Activated CD8-positive, alpha-beta T cell treated with anti-CD3 and anti-CD28 coated beads, Interleukin-2, amount 10 ng/mL, durations not matched to agents 7 days and 5 days (primary cell): ENCODE data around the gene EVC2. TPM values are rescaled to one million over a fixed set of nuclear protein-coding genes. Genes with fewer than 3 reads are reported as not detected.

Source experiments
- ATAC-seq: fragments of 150-1000 bp; cut with Tn5 transposase; one replicate; pipeline ENCODE4 v1.10.0; 2021; ENCODE audit warnings: moderate library complexity
- CTCF ChIA-PET: fragments of 350-600 bp; sonication (Branson Sonifier 250); formaldehyde crosslinking; loops from one replicate; lab custom pipeline; 2021; ENCODE audit warnings: antibody characterized with exemption; lab: Charles Lee
- POLR2A ChIA-PET: fragments of 350-600 bp; sonication (Branson Sonifier 250); formaldehyde crosslinking; loops from one replicate; lab custom pipeline; 2021; ENCODE audit warnings: antibody characterized with exemption; lab: Charles Lee
- DNase-seq: peaks from one replicate; pipeline ENCODE4 v3.0.0-alpha.2; 2020
- H3K27ac Mint-ChIP-seq: one replicate; pipeline ENCODE4 v1.8.0; 2021; ENCODE audit warnings: mild to moderate bottlenecking, mixed read lengths
- H3K27me3 Mint-ChIP-seq: one replicate; pipeline ENCODE4 v1.8.0; 2021; ENCODE audit warnings: low read depth, mixed read lengths
- H3K36me3 Mint-ChIP-seq: one replicate; pipeline ENCODE4 v1.8.0; 2021; ENCODE audit warnings: low read depth, mixed read lengths
- H3K4me1 Mint-ChIP-seq: one replicate; pipeline ENCODE4 v1.8.0; 2021; ENCODE audit warnings: low read depth, mixed read lengths
- H3K4me3 Mint-ChIP-seq: one replicate; pipeline ENCODE4 v1.8.0; 2021; ENCODE audit warnings: mild to moderate bottlenecking, mixed read lengths
- H3K9me3 Mint-ChIP-seq: one replicate; pipeline ENCODE4 v1.8.0; 2022; ENCODE audit warnings: mixed read lengths; ENCODE audit not compliant: insufficient read depth
- total RNA-seq, 2 experiments: library from RNA; stranded (reverse); gene quantifications; one replicate each; pipeline ENCODE4 v1.2.3, GENCODE V29; 2021

The EVC2 gene
- 1 to 10 TPM; 1.1 to 1.3 TPM for total RNA-seq

DNA sequence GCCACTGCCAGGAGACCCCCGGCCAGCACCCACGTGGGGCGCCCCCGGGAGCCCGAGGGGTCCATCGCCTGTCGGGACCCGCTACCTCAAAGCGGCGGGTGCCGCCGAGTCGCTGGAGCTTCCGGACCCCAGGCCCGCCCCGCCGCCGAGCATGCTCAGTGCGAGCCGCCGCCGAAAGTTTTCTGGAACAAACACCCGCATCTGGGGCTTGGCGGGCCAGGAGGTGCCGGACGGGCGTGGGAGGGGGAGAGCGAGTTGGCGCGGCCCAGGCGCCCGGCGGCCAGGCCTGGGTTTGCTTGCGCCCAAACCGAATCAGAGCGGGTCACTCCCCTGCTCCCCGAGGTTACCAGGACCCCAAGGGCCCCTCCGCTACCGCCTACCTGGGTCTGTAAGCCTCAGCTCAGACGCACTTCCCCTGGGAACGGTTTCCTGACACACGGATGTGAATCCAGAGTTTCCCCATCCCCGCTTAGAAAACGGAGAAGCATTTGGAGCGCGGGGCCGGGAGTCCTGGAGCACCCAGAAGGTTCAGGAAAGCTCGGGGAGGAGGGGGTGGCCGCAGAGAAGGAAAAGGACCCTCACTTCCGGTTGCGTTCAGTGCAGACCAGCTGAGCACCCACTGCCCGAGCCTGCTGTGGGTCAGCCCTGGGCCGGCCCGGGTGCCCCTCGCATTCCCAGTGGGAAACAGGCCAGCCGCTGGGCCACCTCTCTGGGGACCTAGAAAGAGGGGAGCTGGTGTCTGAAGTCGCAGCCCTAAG, at the start of gene EVC2:
Gene EVC2, minus strand, starts transcription at position 111 of the 758 bp plus-strand sequence. Its CDS starts 46 bp downstream, at position 65.
- ATAC-seq (peak; percentile 41), DNase-seq (peak; percentile 41)
- peaks cover 38% of the 10 kb centered on the region for H3K27me3 Mint-ChIP-seq

GRCh38 chr4:5757954-5758353, 49.6 kb upstream of the EVC2 start:
- no peaks in the 10 kb centered on the region for H3K27me3 Mint-ChIP-seq
- POLR2A ChIA-PET: no interaction called here
- no peak overlapping the region for H3K4me3 Mint-ChIP-seq
- no peaks in the 10 kb centered on the region for H3K9me3 Mint-ChIP-seq
- ATAC-seq (no peak), DNase-seq (no peak)
- CTCF ChIA-PET: no interaction called here
- no peaks in the 10 kb centered on the region for H3K4me1 Mint-ChIP-seq
- H3K36me3 Mint-ChIP-seq: no peaks in the 10 kb centered on the region
- no peak overlapping the region for H3K27ac Mint-ChIP-seq

More for the DNA sequence above, at the start of gene EVC2:
- H3K9me3 Mint-ChIP-seq: no peaks in the 10 kb centered on the region
- peaks cover 6% of the 10 kb centered on the region for H3K4me1 Mint-ChIP-seq
- ChIA-PET POLR2A (no interaction called here), CTCF (no interaction called here)
- no peak within 1 kb of the TSS for H3K27ac Mint-ChIP-seq
- peaks cover 3% of the 10 kb centered on the region for H3K36me3 Mint-ChIP-seq
- H3K4me3 Mint-ChIP-seq: peak within 1 kb of the TSS; percentile 51

GRCh38 chr4:5757536-5757935, 49.2 kb upstream of the EVC2 start:
- ChIA-PET POLR2A (no interaction called here), CTCF (no interaction called here)
- Mint-ChIP-seq H3K36me3 (no peaks in the 10 kb centered on the region), H3K4me1 (no peaks in the 10 kb centered on the region), H3K4me3 (no peak overlapping the region), H3K27ac (no peak overlapping the region), H3K27me3 (no peaks in the 10 kb centered on the region), H3K9me3 (no peaks in the 10 kb centered on the region)
- DNase-seq: no peak
- no peak for ATAC-seq

GRCh38 chr4:5757091-5757490, 48.7 kb upstream of the EVC2 start:
- Mint-ChIP-seq H3K9me3 (no peaks in the 10 kb centered on the region), H3K27ac (no peak overlapping the region), H3K36me3 (no peaks in the 10 kb centered on the region), H3K27me3 (no peaks in the 10 kb centered on the region), H3K4me1 (no peaks in the 10 kb centered on the region), H3K4me3 (no peak overlapping the region)
- ATAC-seq: no peak
- CTCF ChIA-PET: no interaction called here
- POLR2A ChIA-PET: no interaction called here
- no peak for DNase-seq

- Mint-ChIP-seq H3K9me3 (no peaks in the 10 kb centered on the region), H3K4me1 (no peaks in the 10 kb centered on the region), H3K4me3 (no peak overlapping the region), H3K27ac (no peak overlapping the region), H3K27me3 (no peaks in the 10 kb centered on the region), H3K36me3 (no peaks in the 10 kb centered on the region)
- CTCF ChIA-PET: no interaction called here
- no peak for DNase-seq
- POLR2A ChIA-PET: no interaction called here
- ATAC-seq: no peak
Observed at GRCh38 chr4:5756271-5756670, 47.9 kb upstream of the EVC2 start.

DNA sequence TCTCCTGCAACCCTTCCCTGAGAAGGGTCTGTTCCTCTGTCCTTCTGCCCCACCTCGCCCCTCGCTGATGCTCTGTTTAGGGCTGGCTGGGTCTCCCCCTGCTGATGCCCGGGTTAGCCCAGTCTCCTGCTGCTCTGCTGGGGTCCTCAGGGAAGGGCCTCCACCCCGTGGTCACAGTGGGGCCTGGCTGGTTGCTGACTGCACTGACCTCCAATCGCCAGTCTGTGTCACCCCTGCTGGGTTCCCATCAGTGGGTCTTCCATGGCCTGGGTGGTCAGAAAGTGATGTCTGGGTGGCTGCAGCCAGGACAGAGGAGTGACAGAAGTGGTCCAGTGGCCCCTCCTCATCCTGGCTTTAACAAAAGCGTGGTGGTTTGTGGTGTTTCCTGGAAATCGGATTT, 47.3 kb upstream of the EVC2 start:
- H3K36me3 Mint-ChIP-seq: no peaks in the 10 kb centered on the region
- H3K4me1 Mint-ChIP-seq: no peaks in the 10 kb centered on the region
- ChIA-PET CTCF (no interaction called here), POLR2A (no interaction called here)
- no peak overlapping the region for H3K4me3 Mint-ChIP-seq
- DNase-seq (no peak), ATAC-seq (no peak)
- no peak overlapping the region for H3K27ac Mint-ChIP-seq
- no peaks in the 10 kb centered on the region for H3K27me3 Mint-ChIP-seq
- no peaks in the 10 kb centered on the region for H3K9me3 Mint-ChIP-seq

GRCh38 chr4:5755161-5755560, 46.8 kb upstream of the EVC2 start:
- POLR2A ChIA-PET: no interaction called here
- DNase-seq (no peak), ATAC-seq (no peak)
- Mint-ChIP-seq H3K36me3 (no peaks in the 10 kb centered on the region), H3K27ac (no peak overlapping the region), H3K27me3 (no peaks in the 10 kb centered on the region), H3K4me1 (no peaks in the 10 kb centered on the region), H3K9me3 (no peaks in the 10 kb centered on the region), H3K4me3 (no peak overlapping the region)
- CTCF ChIA-PET: no interaction called here

DNA sequence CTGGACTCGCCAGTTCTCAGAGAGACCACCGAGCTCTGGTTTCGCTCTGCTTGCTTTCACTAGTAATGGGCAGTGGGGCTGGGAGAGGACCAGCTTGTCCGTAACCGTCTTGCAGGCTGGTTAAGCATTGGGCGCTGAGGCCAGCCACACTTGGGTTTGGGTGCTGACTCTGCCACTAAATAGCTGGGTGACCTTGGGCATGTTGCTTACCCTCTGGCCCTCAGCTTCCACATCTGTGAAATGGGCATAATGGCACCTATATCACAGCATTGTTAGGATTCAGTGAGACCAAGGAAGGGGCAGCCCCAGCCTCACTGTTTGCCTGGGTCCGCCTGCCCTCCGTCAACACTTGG, 46.1 kb upstream of the EVC2 start:
- Mint-ChIP-seq H3K4me1 (no peaks in the 10 kb centered on the region), H3K9me3 (no peaks in the 10 kb centered on the region), H3K27ac (no peak overlapping the region), H3K27me3 (no peaks in the 10 kb centered on the region), H3K36me3 (no peaks in the 10 kb centered on the region), H3K4me3 (no peak overlapping the region)
- DNase-seq (no peak), ATAC-seq (no peak)
- ChIA-PET CTCF (no interaction called here), POLR2A (no interaction called here)

DNA sequence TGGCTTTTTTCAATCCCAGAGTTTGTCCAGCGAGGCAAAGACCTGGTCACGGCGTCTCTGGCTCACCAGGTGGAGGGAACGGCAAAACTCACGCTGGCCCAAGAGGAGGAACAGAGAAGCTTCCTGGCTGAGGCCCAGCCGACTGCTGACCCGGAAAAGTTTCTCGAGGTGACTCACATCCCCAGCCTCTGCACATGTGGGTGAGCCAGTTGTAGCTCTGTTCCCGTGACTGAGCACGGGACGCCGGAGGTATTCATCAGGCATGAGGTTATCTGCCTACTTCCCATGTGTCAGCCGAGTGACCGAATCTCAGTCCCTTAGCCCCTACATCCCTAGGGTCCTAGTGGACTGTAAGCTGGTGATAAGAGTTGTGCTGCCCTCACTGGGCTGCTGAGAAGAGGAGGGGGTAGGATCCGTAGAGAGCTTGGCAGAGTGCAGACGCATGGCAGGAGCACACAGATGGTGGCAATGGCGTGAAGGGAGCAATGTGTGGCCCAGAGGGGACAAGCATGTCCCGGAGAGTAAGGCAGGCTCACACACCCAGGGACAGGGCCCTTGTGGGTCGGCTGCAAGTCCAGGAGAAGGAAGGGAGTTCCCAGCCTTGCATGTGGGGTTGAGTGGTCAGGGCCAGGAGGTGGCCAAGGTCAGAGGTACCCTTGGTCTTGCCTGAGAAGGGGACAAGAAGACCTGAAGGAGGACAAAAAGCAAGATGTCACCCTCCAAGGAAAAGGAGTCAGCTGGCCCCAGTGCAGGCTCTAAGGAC, 45.6 kb upstream of the EVC2 start:
- CTCF ChIA-PET: no interaction called here
- H3K36me3 Mint-ChIP-seq: no peaks in the 10 kb centered on the region
- no peak for ATAC-seq

GRCh38 chr4:5753366-5753765, 45.0 kb upstream of the EVC2 start:
- CTCF ChIA-PET: interaction anchor here (0.9 kb wide), 1 partner anchor 38 kb away, joined by 3 read pairs; no protein-coding TSS in a partner anchor
- Mint-ChIP-seq H3K36me3 (no peaks in the 10 kb centered on the region), H3K4me3 (no peak overlapping the region), H3K27me3 (no peaks in the 10 kb centered on the region), H3K4me1 (no peaks in the 10 kb centered on the region), H3K9me3 (no peaks in the 10 kb centered on the region), H3K27ac (no peak overlapping the region)
- POLR2A ChIA-PET: no interaction called here
- DNase-seq: no peak
- ATAC-seq: no peak

More for the DNA sequence above, 45.6 kb upstream of the EVC2 start:
- Mint-ChIP-seq H3K4me3 (no peak overlapping the region), H3K27me3 (no peaks in the 10 kb centered on the region), H3K4me1 (no peaks in the 10 kb centered on the region), H3K27ac (peak overlapping the region; percentile 9), H3K9me3 (no peaks in the 10 kb centered on the region)
- DNase-seq: no peak
- POLR2A ChIA-PET: no interaction called here

DNA sequence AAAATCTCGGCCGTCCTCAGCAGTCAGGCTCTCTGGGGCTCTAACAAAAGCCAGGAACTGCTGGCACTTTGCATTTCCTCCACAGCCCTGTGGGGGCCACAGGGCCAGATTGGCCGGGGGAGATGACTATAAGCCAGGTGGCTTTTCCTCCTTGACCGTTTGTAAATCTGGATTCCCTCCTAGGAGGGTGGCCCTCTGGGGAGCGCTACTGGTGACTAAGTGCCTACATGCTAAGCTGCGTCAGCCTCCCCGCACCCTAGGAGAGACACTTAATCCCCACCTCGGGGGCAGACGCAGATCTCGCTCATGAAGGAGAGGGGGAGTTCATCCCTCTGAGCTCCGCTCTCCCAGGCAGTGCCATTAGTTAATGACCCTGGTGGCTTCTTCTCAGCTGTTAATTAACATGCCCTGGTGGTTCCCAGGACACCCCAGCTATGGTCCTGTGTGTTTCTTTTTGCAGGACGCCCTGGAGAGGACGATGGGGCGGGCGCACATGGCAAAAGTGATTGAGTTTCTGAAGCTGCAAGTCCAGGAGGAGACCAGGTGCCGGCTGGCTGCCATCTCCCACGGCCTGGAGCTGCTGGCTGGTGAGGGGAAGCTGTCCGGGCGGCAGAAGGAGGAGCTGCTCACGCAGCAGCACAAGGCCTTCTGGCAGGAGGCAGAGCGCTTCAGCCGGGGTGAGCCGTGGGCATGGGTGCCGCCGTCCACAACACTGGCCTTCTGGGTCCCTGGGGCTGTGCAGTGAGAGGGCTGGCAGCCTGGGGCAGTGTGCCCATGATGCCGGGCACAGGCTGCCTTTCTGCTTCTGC, 44.2 kb upstream of the EVC2 start:
- POLR2A ChIA-PET: no interaction called here
- Mint-ChIP-seq H3K27ac (no peak overlapping the region), H3K4me3 (no peak overlapping the region), H3K4me1 (no peaks in the 10 kb centered on the region), H3K9me3 (no peaks in the 10 kb centered on the region), H3K36me3 (no peaks in the 10 kb centered on the region), H3K27me3 (no peaks in the 10 kb centered on the region)
- CTCF ChIA-PET: interaction anchor here (0.9 kb wide), 1 partner anchor 38 kb away, joined by 3 read pairs; no protein-coding TSS in a partner anchor
- ATAC-seq (no peak), DNase-seq (no peak)
